GM12864 (cell line): ENCODE data around the gene SLC35F5.
A peak's percentile ranks its signal among the peaks of the same experiment; 100 is the strongest.

Source experiments
- DNase-seq: peaks from one replicate; pipeline ENCODE4 v3.0.0-alpha.2; 2011; ENCODE audit warnings: low read depth
- H3K4me3 ChIP-seq: 2 replicates; pipeline ENCODE4 v1.5.1; 2011; ENCODE audit warnings: mild to moderate bottlenecking, low read depth, low read length, control low read depth
- TF ChIP-seq, protein P1 (sequence below): IDR thresholded peaks from 2 replicates; pipeline ENCODE4 v1.5.1; 2011; ENCODE audit warnings: low read depth, mild to moderate bottlenecking, moderate library complexity, low read length, control low read depth, inconsistent platforms; ENCODE audit errors: missing control alignments

The SLC35F5 gene

DNA sequence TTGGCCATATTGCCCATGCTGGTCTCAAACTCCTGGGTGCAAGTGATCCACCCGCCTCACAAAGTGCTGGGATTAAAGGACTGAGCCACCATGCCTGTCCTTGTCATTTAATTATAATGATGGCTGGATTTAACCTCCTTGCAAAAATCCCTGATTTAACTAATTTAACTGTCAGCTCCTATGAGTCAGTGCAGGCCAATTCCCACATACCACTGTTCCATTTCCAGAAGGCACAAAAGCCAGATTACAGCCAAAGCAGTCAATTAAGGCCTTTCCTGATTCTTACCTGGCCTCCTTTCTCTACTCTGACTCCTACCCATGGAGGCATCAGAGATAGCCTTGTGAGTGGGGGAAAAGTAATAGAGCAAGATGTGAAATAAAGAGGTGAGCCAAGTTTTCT, 12.3 kb upstream of the SLC35F5 start:
- no peak for DNase-seq
- no peak overlapping the region for H3K4me3 ChIP-seq
- TF ChIP-seq, protein P1, sequence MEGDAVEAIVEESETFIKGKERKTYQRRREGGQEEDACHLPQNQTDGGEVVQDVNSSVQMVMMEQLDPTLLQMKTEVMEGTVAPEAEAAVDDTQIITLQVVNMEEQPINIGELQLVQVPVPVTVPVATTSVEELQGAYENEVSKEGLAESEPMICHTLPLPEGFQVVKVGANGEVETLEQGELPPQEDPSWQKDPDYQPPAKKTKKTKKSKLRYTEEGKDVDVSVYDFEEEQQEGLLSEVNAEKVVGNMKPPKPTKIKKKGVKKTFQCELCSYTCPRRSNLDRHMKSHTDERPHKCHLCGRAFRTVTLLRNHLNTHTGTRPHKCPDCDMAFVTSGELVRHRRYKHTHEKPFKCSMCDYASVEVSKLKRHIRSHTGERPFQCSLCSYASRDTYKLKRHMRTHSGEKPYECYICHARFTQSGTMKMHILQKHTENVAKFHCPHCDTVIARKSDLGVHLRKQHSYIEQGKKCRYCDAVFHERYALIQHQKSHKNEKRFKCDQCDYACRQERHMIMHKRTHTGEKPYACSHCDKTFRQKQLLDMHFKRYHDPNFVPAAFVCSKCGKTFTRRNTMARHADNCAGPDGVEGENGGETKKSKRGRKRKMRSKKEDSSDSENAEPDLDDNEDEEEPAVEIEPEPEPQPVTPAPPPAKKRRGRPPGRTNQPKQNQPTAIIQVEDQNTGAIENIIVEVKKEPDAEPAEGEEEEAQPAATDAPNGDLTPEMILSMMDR, result no peak

DNA sequence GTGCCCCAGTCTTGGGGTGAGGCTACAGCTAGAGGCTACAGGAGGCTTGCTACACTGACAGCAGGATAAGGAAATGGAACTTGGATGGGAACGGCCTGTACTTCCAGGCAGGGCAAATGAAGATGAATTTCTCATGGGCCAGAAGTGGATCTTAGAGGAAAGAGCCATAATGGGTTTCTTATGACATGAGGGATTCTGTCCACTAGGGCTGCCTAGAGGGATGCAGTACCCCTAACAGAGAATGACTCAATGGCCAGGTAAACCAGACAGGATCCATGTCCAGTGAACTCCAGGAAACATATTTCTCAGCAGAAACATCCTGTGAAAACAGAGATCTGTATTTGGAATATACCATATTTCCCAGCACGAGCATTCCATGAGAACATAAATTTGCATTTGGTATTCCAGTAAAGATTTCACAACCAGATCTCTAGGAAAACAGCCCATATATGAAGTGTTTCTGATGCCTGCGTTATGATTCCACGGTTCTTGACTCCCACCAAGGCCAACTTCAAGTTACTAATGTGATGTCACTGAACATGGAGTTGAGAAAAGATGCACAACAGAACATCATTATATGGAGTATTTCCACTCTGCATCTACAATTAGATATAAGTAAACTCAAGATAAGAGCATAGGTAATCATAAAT, 11.5 kb upstream of the SLC35F5 start:
- H3K4me3 ChIP-seq, result no peak overlapping the region
- DNase-seq, result no peak
- TF ChIP-seq, protein P1, result no peak

DNA sequence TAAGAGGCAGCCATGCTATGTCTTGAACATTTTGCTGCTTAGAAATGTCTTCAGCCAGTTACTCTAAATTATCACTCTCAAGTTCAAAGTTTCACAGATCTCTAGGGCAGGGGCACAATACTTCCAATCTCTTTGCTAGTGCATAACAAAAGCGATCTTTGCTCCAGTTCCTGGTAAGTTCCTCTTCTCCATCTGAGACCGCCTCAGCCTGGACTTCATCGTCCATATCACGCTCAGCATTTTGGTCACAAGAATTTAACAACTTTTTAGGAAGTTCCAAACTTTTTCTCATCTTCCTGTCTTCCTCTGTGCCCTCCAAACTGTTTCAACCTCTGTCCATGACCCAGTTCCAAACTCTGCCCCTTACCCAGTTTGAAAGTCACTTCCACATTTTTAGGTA, 8.8 kb upstream of the SLC35F5 start:
- DNase-seq, result no peak
- H3K4me3 ChIP-seq, result no peak overlapping the region
- TF ChIP-seq, protein P1, result no peak

DNA sequence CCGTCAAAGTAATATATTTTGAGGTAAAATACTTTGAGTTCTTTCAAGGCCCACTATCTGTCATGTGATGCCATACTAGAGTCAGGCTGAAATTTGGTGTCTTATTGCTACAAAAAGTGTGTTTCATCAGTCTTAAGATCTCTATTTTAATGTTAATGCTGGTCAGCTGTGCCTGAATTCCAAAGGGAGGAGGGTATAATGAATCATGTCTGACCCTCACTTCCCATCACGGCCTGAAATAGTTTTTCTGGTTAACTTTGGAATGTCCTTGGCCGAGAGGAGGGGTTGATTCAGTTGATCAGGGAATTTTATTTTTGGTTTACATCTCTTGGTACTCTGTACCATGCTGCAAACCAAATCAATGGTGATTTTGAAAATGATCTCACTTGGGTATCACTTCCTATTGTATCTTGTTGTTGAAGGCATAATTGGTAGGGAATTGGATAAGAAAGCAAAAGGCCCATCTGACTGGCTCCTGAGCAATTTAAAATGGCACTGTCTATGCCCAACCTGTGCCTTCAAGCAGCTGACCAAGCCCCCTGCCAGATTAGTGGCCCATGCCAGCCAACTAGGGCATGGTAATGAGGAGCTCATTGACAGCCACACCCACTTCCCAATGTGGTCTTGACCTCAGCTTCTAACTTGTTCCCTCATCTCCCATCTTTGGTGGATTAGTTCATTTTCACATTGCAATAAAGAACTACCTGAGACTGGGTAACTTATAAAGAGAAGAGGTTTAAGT, 6.1 kb upstream of the SLC35F5 start:
- H3K4me3 ChIP-seq, result no peak overlapping the region
- DNase-seq, result no peak
- TF ChIP-seq, protein P1, result no peak

DNA sequence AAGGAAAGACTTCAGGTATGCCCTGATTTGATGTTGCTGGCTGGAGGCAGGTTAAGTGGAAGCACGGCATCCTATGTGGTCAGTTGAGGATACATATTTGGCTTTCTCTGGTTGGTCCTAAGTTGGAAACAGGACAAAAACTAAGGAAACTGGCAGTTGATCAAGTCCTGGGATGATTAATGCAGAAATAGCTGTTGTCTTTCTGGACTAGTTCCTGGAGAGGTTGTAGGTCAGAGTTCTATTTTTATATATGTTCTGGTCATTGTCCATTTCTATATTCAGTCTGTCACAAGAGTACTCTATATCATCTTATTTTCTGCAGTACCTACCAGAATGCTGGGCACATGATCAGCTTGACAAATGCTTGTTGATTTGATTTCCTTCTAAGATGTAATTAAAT, 4.0 kb upstream of the SLC35F5 start:
- DNase-seq, result no peak
- TF ChIP-seq, protein P1, result no peak
- H3K4me3 ChIP-seq, result no peak overlapping the region

DNA sequence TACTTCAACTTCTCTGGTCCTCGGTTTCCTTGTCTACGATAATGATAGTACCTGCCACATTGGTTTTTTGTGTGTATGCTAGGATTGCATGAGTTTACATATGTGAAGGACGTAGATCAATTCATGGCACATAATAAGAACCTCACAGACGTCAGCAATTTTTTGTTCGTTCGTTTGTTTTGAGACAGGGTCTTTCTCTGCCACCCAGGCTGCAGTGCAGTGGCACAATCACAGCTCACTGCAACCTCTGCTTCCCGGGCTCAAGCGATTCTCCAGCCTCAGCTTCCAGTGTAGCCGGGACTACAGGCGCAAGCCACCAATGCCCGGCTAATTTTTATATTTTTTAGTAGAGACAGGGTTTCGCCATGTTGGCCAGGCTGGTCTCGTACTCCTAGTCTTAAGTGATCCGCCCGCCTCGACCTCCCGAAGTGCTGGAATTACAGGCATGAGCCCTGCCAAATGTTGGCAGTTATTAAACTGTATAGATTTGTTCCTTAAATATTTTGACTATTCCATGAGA, 756 bp upstream of the SLC35F5 start:
- peak overlapping the region; percentile 78 for H3K4me3 ChIP-seq
- no peak for DNase-seq
- TF ChIP-seq, protein P1, result no peak
